HUES48 (cell line): ENCODE data around the gene PCDHA1.
"Not testable (repeated sequence)": the region's sequence is repeated elsewhere in the genome, so short reads cannot be mapped to it uniquely, and the experiment has no call there.

ENCODE experiments used
- H3K27ac ChIP-seq: one replicate; pipeline ENCODE4 v1.7.0; 2013; ENCODE audit warnings: low read depth, low read length, inconsistent platforms
- H3K27me3 ChIP-seq: 2 replicates; pipeline ENCODE4 v1.6.1; 2013; ENCODE audit warnings: mild to moderate bottlenecking, low read length; ENCODE audit not compliant: control insufficient read depth, insufficient read depth
- H3K36me3 ChIP-seq: 2 replicates; pipeline ENCODE4 v1.6.1; 2013; ENCODE audit warnings: low read length; ENCODE audit not compliant: control insufficient read depth, insufficient read depth
- H3K4me1 ChIP-seq: 2 replicates; pipeline ENCODE4 v1.6.1; 2013; ENCODE audit warnings: mild to moderate bottlenecking, low read length; ENCODE audit not compliant: control insufficient read depth, insufficient read depth
- H3K4me3 ChIP-seq: 2 replicates; pipeline ENCODE4 v1.5.1; 2013; ENCODE audit warnings: mild to moderate bottlenecking, low read depth, low read length
- H3K9ac ChIP-seq: 2 replicates; pipeline ENCODE4 v1.6.1; 2013; ENCODE audit warnings: mild to moderate bottlenecking, low read depth, low read length, moderate library complexity
- H3K9me3 ChIP-seq: 2 replicates; pipeline ENCODE4 v1.6.1; 2013; ENCODE audit warnings: low read length; ENCODE audit not compliant: control insufficient read depth, insufficient read depth

Gene PCDHA1

GRCh38 chr5:140785905-140786686, at the start of gene PCDHA1:
Gene PCDHA1, plus strand, starts transcription at chr5:140786140.
- Histone ChIP-seq H3K27me3 (no peaks in the 10 kb centered on the region), H3K9me3 (peaks cover 48% of the 10 kb centered on the region), H3K36me3 (no peaks in the 10 kb centered on the region), H3K4me3 (no peak within 1 kb of the TSS), H3K9ac (no peak within 1 kb of the TSS), H3K27ac (no peak within 1 kb of the TSS), H3K4me1 (no peaks in the 10 kb centered on the region)

DNA sequence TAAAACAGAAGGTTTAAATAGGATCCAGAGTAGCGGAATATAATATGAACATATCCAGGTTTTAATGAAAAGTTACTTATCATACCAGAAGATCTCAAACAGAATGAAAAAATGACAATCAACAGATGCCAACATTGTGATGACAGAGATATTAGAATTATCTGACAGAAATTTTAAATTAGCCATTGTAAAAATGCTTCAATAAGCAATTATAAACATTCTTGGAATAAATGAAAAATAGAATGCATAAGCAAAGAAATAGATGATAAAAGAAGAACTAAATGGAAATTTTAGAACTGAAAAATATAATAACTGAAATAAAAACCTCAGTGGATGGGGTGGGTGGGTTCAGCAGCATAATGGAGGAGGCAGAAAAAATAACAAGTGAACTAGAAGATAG, 48.5 kb upstream of the PCDHA1 start:
- no peak overlapping the region for H3K9ac ChIP-seq
- no peak overlapping the region for H3K4me3 ChIP-seq
- H3K27ac ChIP-seq: no peak overlapping the region
- H3K36me3 ChIP-seq: no peaks in the 10 kb centered on the region
- peaks cover 13% of the 10 kb centered on the region; the same call in 1 of the 2 replicates for H3K9me3 ChIP-seq
- no peaks in the 10 kb centered on the region for H3K27me3 ChIP-seq
- no peaks in the 10 kb centered on the region for H3K4me1 ChIP-seq

- Histone ChIP-seq H3K9me3 (peaks cover 17% of the 10 kb centered on the region), H3K27me3 (no peaks in the 10 kb centered on the region), H3K4me1 (no peaks in the 10 kb centered on the region), H3K36me3 (no peaks in the 10 kb centered on the region), H3K27ac (no peak overlapping the region), H3K9ac (no peak overlapping the region), H3K4me3 (no peak overlapping the region)
Observed at GRCh38 chr5:140741967-140742366, 44.0 kb upstream of the PCDHA1 start.

- H3K27ac ChIP-seq: no peak overlapping the region
- H3K36me3 ChIP-seq: no peaks in the 10 kb centered on the region
- H3K4me3 ChIP-seq: no peak overlapping the region
- H3K9ac ChIP-seq: no peak overlapping the region
- no peaks in the 10 kb centered on the region for H3K4me1 ChIP-seq
- H3K9me3 ChIP-seq: peaks cover 46% of the 10 kb centered on the region
- H3K27me3 ChIP-seq: no peaks in the 10 kb centered on the region
Observed at GRCh38 chr5:140753561-140753960, 32.4 kb upstream of the PCDHA1 start.

GRCh38 chr5:140764177-140764973, 21.6 kb upstream of the PCDHA1 start:
- Histone ChIP-seq H3K36me3 (no peaks in the 10 kb centered on the region), H3K27me3 (no peaks in the 10 kb centered on the region), H3K4me3 (no peak overlapping the region), H3K9me3 (peaks cover 75% of the 10 kb centered on the region), H3K27ac (no peak overlapping the region), H3K4me1 (no peaks in the 10 kb centered on the region), H3K9ac (no peak overlapping the region)

GRCh38 chr5:140767444-140767843, 18.5 kb upstream of the PCDHA1 start:
- H3K36me3 ChIP-seq: no peaks in the 10 kb centered on the region
- no peak overlapping the region for H3K9ac ChIP-seq
- H3K27me3 ChIP-seq: no peaks in the 10 kb centered on the region
- no peaks in the 10 kb centered on the region for H3K4me1 ChIP-seq
- no peak overlapping the region for H3K4me3 ChIP-seq
- no peak overlapping the region for H3K27ac ChIP-seq
- H3K9me3 ChIP-seq: peaks cover 89% of the 10 kb centered on the region

- no peak overlapping the region for H3K4me3 ChIP-seq
- H3K27me3 ChIP-seq: no peaks in the 10 kb centered on the region
- H3K27ac ChIP-seq: no peak overlapping the region
- H3K4me1 ChIP-seq: no peaks in the 10 kb centered on the region
- no peaks in the 10 kb centered on the region for H3K36me3 ChIP-seq
- H3K9me3 ChIP-seq: peaks cover 68% of the 10 kb centered on the region
- H3K9ac ChIP-seq: no peak overlapping the region
Observed at GRCh38 chr5:140780512-140780911, 5.4 kb upstream of the PCDHA1 start.

- H3K4me3 ChIP-seq, H3K4me1 ChIP-seq, H3K36me3 ChIP-seq, H3K9ac ChIP-seq, H3K27ac ChIP-seq, H3K27me3 ChIP-seq: not testable (repeated sequence)
- peaks cover 39% of the 10 kb centered on the region for H3K9me3 ChIP-seq
Observed at GRCh38 chr5:140787422-140787821, 1.5 kb downstream of the PCDHA1 start.

DNA sequence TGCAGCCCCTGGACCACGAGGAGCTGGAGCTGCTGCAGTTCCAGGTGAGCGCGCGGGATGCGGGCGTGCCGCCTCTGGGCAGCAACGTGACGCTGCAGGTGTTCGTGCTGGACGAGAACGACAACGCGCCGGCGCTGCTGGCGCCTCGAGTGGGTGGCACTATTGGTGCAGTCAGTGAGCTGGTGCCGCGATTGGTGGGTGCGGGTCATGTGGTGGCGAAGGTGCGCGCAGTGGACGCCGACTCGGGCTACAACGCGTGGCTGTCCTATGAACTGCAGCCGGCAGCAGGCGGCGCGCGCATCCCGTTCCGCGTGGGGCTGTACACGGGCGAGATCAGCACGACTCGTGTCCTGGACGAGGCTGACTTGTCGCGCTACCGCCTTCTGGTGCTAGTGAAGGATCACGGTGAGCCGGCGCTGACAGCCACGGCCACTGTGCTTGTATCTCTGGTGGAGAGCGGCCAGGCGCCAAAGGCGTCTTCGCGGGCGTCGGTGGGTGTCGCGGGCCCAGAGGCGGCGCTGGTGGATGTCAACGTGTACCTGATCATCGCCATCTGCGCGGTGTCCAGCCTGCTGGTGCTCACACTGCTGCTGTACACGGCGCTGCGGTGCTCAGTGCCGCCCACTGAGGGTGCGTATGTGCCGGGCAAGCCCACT, 2.0 kb downstream of the PCDHA1 start:
- peaks cover 34% of the 10 kb centered on the region for H3K9me3 ChIP-seq
- not testable (repeated sequence) for H3K36me3 ChIP-seq, H3K27ac ChIP-seq, H3K27me3 ChIP-seq, H3K4me1 ChIP-seq, H3K4me3 ChIP-seq, H3K9ac ChIP-seq

- no peak overlapping the region for H3K4me3 ChIP-seq
- peaks cover 28% of the 10 kb centered on the region for H3K9me3 ChIP-seq
- no peaks in the 10 kb centered on the region for H3K36me3 ChIP-seq
- H3K9ac ChIP-seq: no peak overlapping the region
- H3K27ac ChIP-seq: no peak overlapping the region
- no peaks in the 10 kb centered on the region for H3K4me1 ChIP-seq
- H3K27me3 ChIP-seq: no peaks in the 10 kb centered on the region
Observed at GRCh38 chr5:140791089-140791488, 5.1 kb downstream of the PCDHA1 start.
